Bone marrow (tissue), 2 donors: Measurements from ENCODE around the gene ACOT4.
"Not testable (repeated sequence)": the region's sequence is repeated elsewhere in the genome, so short reads cannot be mapped to it uniquely, and the experiment has no call there.

Source experiments
- DNase-seq, 2 donors: peaks; one replicate each; lab custom pipeline; 2025; lab: John Stamatoyannopoulos, UW

The ACOT4 gene

GRCh38 chr14:73577214-73577613, 14.5 kb upstream of the ACOT4 start:
- not testable (repeated sequence) for DNase-seq

GRCh38 chr14:73582102-73582979, 9.3 kb upstream of the ACOT4 start:
- not testable (repeated sequence) for DNase-seq

GRCh38 chr14:73588695-73589094, 3.0 kb upstream of the ACOT4 start:
- no peak for DNase-seq

GRCh38 chr14:73589116-73589515, 2.6 kb upstream of the ACOT4 start:
- no peak for DNase-seq

GRCh38 chr14:73590673-73591004, 1.0 kb upstream of the ACOT4 start:
- DNase-seq = not testable (repeated sequence)

- DNase-seq = no peak
These were observed 2.8 kb downstream of the ACOT4 start for GRCh38 chr14:73594491-73594890.

GRCh38 chr14:73599499-73599898, 7.8 kb downstream of the ACOT4 start:
- DNase-seq = no peak

GRCh38 chr14:73602994-73603393, 11.3 kb downstream of the ACOT4 start:
- DNase-seq = no peak

- DNase-seq = no peak
These were observed 14.6 kb downstream of the ACOT4 start for GRCh38 chr14:73606271-73606670.

GRCh38 chr14:73607241-73607640, 15.6 kb downstream of the ACOT4 start:
- no peak for DNase-seq

- DNase-seq = no peak
These were observed 19.0 kb downstream of the ACOT4 start for GRCh38 chr14:73610687-73611086.

- peak; percentile 28 to 47 for DNase-seq
These were observed 20.8 kb downstream of the ACOT4 start, which contains the start of gene ACOT6 for GRCh38 chr14:73612339-73613045. ACOT6 (plus strand) TSS chr14:73612517; CDS start chr14:73612572, 55 bp downstream.

- no peak for DNase-seq
These were observed 21.3 kb downstream of the ACOT4 start for GRCh38 chr14:73613046-73613383.

- no peak for DNase-seq
These were observed 21.8 kb downstream of the ACOT4 start for GRCh38 chr14:73613419-73613963.

GRCh38 chr14:73616831-73617230, 25.2 kb downstream of the ACOT4 start:
- DNase-seq = no peak

- no peak for DNase-seq
These were observed 27.9 kb downstream of the ACOT4 start for GRCh38 chr14:73619524-73619923.

- no peak for DNase-seq
These were observed 28.6 kb downstream of the ACOT4 start for GRCh38 chr14:73620268-73620667.

GRCh38 chr14:73623504-73624054, 31.9 kb downstream of the ACOT4 start:
- no peak for DNase-seq

- DNase-seq = no peak
These were observed 34.0 kb downstream of the ACOT4 start for GRCh38 chr14:73625706-73626105.

- DNase-seq = no peak
These were observed 35.5 kb downstream of the ACOT4 start for GRCh38 chr14:73627151-73627558.

GRCh38 chr14:73630009-73630780, 38.5 kb downstream of the ACOT4 start:
- DNase-seq = no peak
